K562 (cell line): ENCODE measurements around the gene MICAL2. TPM values are rescaled to one million over a fixed set of nuclear protein-coding genes. Genes with fewer than 3 reads are reported as not detected.

ENCODE experiments used
- ATAC-seq: fragments of 200-7000 bp; cut with Tn5 transposase; 3 replicates; pipeline ENCODE4 v1.9.1; 2020; ENCODE audit warnings: moderate library complexity
- BruUV-seq: library from RNA; stranded (reverse); fragments of 400-500 nt; replicated peaks from 2 replicates; lab custom pipeline; 2021; lab: Mats Ljungman, UMichigan
- CTCF ChIA-PET: fragments of 300-600 bp; formaldehyde crosslinking; extraction: SDS; loops from one replicate; lab custom pipeline; 2021; ENCODE audit warnings: low intra/inter-chr PET ratio; lab: Yijun Ruan, JAX
- POLR2A ChIA-PET: fragments of 300-600, 350-650 bp; sonication (Branson Sonifier 250); formaldehyde crosslinking; extraction: SDS; loops from one replicate; lab custom pipeline; 2021; ENCODE audit warnings: antibody characterized with exemption, inconsistent platforms; lab: Yijun Ruan, JAX
- DNase-seq, 4 experiments: peaks; one replicate each; pipeline versions ENCODE4 v3.0.0 to v3.0.0-alpha.2; 2011 to 2018; ENCODE audit warnings: low spot score in 3 of 4, mixed read lengths in 3 of 4; ENCODE audit errors: extremely low read depth in 1 of 4
- FAIRE-seq: peaks from 2 replicates; lab custom pipeline; 2011; peaks lifted over from hg19 to GRCh38; lab: Jason Lieb, UNC
- H2AFZ ChIP-seq: 2 replicates; pipeline ENCODE4 v1.6.0; 2011; ENCODE audit warnings: low read depth, low read length, control low read depth, inconsistent platforms
- H3K27ac ChIP-seq: fragments of 200-600 bp; 3 replicates; pipeline ENCODE4 v1.8.0; 2011; ENCODE audit warnings: low read depth, mild to moderate bottlenecking, control low read depth, inconsistent platforms, low read length, moderate library complexity, mixed read lengths; ENCODE audit errors: extremely low read depth
- H3K27me3 ChIP-seq, 2 experiments: fragments of 300-600 bp in 1 of 2; 2 replicates in 1 of 2; 3 replicates in 1 of 2; pipeline versions ENCODE4 v1.6.0 to v1.8.0; 2011; ENCODE audit warnings: inconsistent platforms in 2 of 2, low read length in 2 of 2, mild to moderate bottlenecking in 1 of 2, mixed read lengths in 1 of 2, moderate library complexity in 1 of 2; ENCODE audit not compliant: control insufficient read depth in 2 of 2, insufficient read depth in 2 of 2
- H3K36me3 ChIP-seq: fragments of 300-600 bp; 3 replicates; pipeline ENCODE4 v1.8.0; 2011; ENCODE audit warnings: mild to moderate bottlenecking, low read length, inconsistent platforms; ENCODE audit not compliant: control insufficient read depth, insufficient read depth
- H3K4me1 ChIP-seq, 2 experiments: fragments of 200-600 bp in 1 of 2; replicated peaks in 1 of 2; 2 replicates in 1 of 2; 3 replicates in 1 of 2; pipeline versions ENCODE4 v1.5.1 to v1.8.0; 2011; ENCODE audit warnings: inconsistent platforms in 2 of 2, low read length in 2 of 2, mild to moderate bottlenecking in 1 of 2, mixed read lengths in 1 of 2, moderate library complexity in 1 of 2; ENCODE audit not compliant: control insufficient read depth in 2 of 2, insufficient read depth in 2 of 2
- H3K4me2 ChIP-seq: 2 replicates; pipeline ENCODE4 v1.6.1; 2011; ENCODE audit warnings: low read length, control low read depth, inconsistent platforms, mixed read lengths; ENCODE audit not compliant: insufficient read depth
- H3K4me3 ChIP-seq: fragments of 200-600 bp; sonication (generic), shearing (Covaris generic); 2 replicates; pipeline ENCODE4 v1.5.1; 2016; ENCODE audit warnings: control low read depth, inconsistent platforms
- H3K79me2 ChIP-seq: fragments of 200-600 bp; 3 replicates; pipeline ENCODE4 v1.8.0; 2011; ENCODE audit warnings: low read length, inconsistent platforms; ENCODE audit not compliant: control insufficient read depth, insufficient read depth
- H3K9ac ChIP-seq, 2 experiments: 2 replicates each; pipeline versions ENCODE4 v1.6.0 to v1.6.1; 2011; ENCODE audit warnings: low read depth in 2 of 2, low read length in 2 of 2, control low read depth in 1 of 2, inconsistent platforms in 1 of 2, mild to moderate bottlenecking in 1 of 2, mixed read lengths in 1 of 2; ENCODE audit not compliant: insufficient read depth in 1 of 2
- H3K9me1 ChIP-seq: one replicate; pipeline ENCODE4 v1.6.0; 2011; ENCODE audit warnings: inconsistent platforms, mild to moderate bottlenecking, low read length, moderate library complexity; ENCODE audit not compliant: control insufficient read depth, insufficient read depth
- H3K9me3 ChIP-seq: replicated peaks from 2 replicates; pipeline ENCODE4 v1.5.1; 2011; ENCODE audit warnings: low read depth, low read length, inconsistent platforms; ENCODE audit not compliant: control insufficient read depth, insufficient read depth
- H4K20me1 ChIP-seq: replicated peaks from 2 replicates; pipeline ENCODE4 v1.6.1; 2011; ENCODE audit warnings: low read length, inconsistent platforms, mixed read lengths; ENCODE audit not compliant: control insufficient read depth, insufficient read depth
- BRF2 ChIP-seq: IDR thresholded peaks from 3 replicates; pipeline ENCODE4 v1.6.1; 2011; ENCODE audit warnings: borderline replicate concordance, mild to moderate bottlenecking; ENCODE audit not compliant: insufficient read length, insufficient read depth
- CTCFL ChIP-seq: IDR thresholded peaks from 2 replicates; pipeline ENCODE4 v1.6.1; 2011; ENCODE audit warnings: borderline replicate concordance, low read depth, mild to moderate bottlenecking, moderate library complexity, low read length; ENCODE audit not compliant: insufficient read depth, poor library complexity, severe bottlenecking
- MBD1 ChIP-seq: fragments of 250-450 bp; sonication (Bioruptor Pico); IDR thresholded peaks from 2 replicates; pipeline ENCODE4 v1.8.0; 2022; ENCODE audit warnings: inconsistent platforms
- RBFOX2 ChIP-seq: fragments of 200-400 bp; formaldehyde crosslinking; IDR thresholded peaks from 2 replicates; pipeline ENCODE4 v1.6.1; 2017; ENCODE audit warnings: low read depth, mild to moderate bottlenecking, low read length, moderate library complexity
- TOE1 ChIP-seq, 2 experiments: fragments of 450-650 bp in 1 of 2; sonication (generic) in 1 of 2; formaldehyde crosslinking in 1 of 2; IDR thresholded peaks; 2 replicates each; pipeline versions ENCODE4 v1.7.1 to v1.8.0; 2016 to 2022; ENCODE audit warnings: borderline replicate concordance in 2 of 2, mild to moderate bottlenecking in 2 of 2, antibody characterized with exemption in 1 of 2, inconsistent platforms in 1 of 2, low read depth in 1 of 2, missing genetic modification reagents in 1 of 2, moderate library complexity in 1 of 2
- ZNF740 ChIP-seq, 3 experiments: fragments of 200-800 bp in 1 of 3; sonication (Bioruptor generic) in 1 of 3; sonication (generic) in 1 of 3; formaldehyde crosslinking in 1 of 3; IDR thresholded peaks; 2 replicates each; pipeline versions ENCODE4 v1.6.1 to v1.8.0; 2016 to 2022; ENCODE audit warnings: mild to moderate bottlenecking in 2 of 3, missing compliant biosample characterization in 2 of 3, missing genetic modification characterization in 2 of 3, missing genetic modification reagents in 1 of 3
- ZNF76 ChIP-seq: fragments of 250-450 bp; sonication (Bioruptor Pico); IDR thresholded peaks from 2 replicates; pipeline ENCODE4 v1.4.0; 2020; ENCODE audit warnings: mild to moderate bottlenecking, moderate library complexity, borderline replicate concordance
- WGBS: fragments of 100-300 bp; shearing (Covaris generic); methylation state at CpG from one replicate; pipeline ENCODE4 v1.1.6; 2016; ENCODE audit warnings: low coverage, mixed read lengths; ENCODE audit not compliant: insufficient coverage; ENCODE audit errors: missing lambda C conversion rate; 5-methylcytosine and 5-hydroxymethylcytosine counted together
- in situ Hi-C: fragments of 300-500 bp; cut with MboI; formaldehyde crosslinking; loops from 4 replicates; pipeline ENCODE4 v1.15.0; 2018; ENCODE audit warnings: inconsistent platforms, mixed read lengths
- intact Hi-C: fragments of 100-400 bp; cut with micrococcal nuclease; formaldehyde crosslinking; loops from 2 replicates; pipeline ENCODE4 v1.14.2; 2022
- polyA plus RNA-seq, 8 experiments: library from polyadenylated mRNA; depleted of rRNA in 4 of 8; stranded (reverse) in 5 of 8; unstranded in 3 of 8; fragments of >200 nt; fragmentation: Nextera tagmentation in 2 of 8; fragmentation: Illumina TruSeq in 1 of 8; extraction: Ambion mirVana in 2 of 8; extraction: Trizol in 1 of 8; gene quantifications; 2 replicates each; pipeline versions ENCODE4 v1.2.1 to v1.2.3, GENCODE V29; 2011 to 2014; ENCODE audit warnings: inconsistent platforms in 1 of 8, missing spikeins in 1 of 8
- total RNA-seq, 7 experiments: library from RNA; depleted of rRNA in 6 of 7; stranded (reverse); fragments of >200 nt in 6 of 7; fragmentation: Illumina TruSeq in 2 of 7; extraction: Trizol in 2 of 7; gene quantifications; 2 replicates each; pipeline versions ENCODE4 v1.2.1 to v1.2.3, GENCODE V29; 2011 to 2021; ENCODE audit warnings: low replicate concordance in 1 of 7
- TF ChIP-seq, protein P1 (sequence below): IDR thresholded peaks from 2 replicates; pipeline ENCODE4 v1.6.1; 2016; ENCODE audit warnings: missing genetic modification characterization, missing compliant biosample characterization

Gene MICAL2
- total and polyA plus RNA-seq, 9 of the 15 experiments (the other 6 are each of a cell fraction or from before 2014, with no cell fraction given): 4.7 to 64.2 (median 33.6) TPM

DNA sequence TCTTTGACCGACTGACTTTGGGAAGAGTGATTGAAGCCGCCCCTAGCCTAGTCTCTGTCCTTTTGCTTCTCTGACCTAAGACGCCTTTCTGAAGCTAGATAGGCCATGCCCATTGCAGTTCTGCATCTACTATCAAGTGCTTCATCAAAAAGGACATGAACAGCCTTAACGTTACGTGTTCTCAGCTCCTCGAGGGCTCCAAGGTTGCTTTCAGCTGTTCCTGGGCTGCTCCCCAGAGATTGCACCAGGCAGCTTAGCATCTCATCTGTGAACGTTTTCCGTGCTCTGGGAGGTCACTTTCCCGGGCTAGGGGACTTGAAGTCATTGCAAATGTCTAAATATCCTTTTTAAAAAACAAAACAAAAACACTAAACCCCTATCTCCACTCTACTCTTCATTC lies 13.9 kb downstream of the MICAL2 start:
- WGBS: 45% methylated on average over 9 of the region's 9 CpGs
- H3K27ac ChIP-seq: peak overlapping the region; percentile 57
- BruUV-seq: no TSS peak
- TF ChIP-seq CTCFL (no peak), ZNF76 (CRISPR knock-in tag) (0 out of 2 replicates have a peak, but pooled peaks have one; percentile 56), MBD1 (CRISPR knock-in tag) (peak; percentile 28), TOE1 (IDR thresholded peaks at IDR 0.05; ENCODE audit: borderline replicate concordance) (no peak), TOE1 (CRISPR knock-in tag; IDR thresholded peaks at IDR 0.05; ENCODE audit: borderline replicate concordance, low read depth) (no peak), RBFOX2 (peak; percentile 28), ZNF740 (CRISPR knock-in tag; IDR thresholded peaks at IDR 0.05) (no peak), ZNF740 (tag; IDR thresholded peaks at IDR 0.05) (peak in 1 of 2 experiments; percentile 66; a peak in 1 of 4 replicates), BRF2 (no peak)
- TF ChIP-seq, protein P1, sequence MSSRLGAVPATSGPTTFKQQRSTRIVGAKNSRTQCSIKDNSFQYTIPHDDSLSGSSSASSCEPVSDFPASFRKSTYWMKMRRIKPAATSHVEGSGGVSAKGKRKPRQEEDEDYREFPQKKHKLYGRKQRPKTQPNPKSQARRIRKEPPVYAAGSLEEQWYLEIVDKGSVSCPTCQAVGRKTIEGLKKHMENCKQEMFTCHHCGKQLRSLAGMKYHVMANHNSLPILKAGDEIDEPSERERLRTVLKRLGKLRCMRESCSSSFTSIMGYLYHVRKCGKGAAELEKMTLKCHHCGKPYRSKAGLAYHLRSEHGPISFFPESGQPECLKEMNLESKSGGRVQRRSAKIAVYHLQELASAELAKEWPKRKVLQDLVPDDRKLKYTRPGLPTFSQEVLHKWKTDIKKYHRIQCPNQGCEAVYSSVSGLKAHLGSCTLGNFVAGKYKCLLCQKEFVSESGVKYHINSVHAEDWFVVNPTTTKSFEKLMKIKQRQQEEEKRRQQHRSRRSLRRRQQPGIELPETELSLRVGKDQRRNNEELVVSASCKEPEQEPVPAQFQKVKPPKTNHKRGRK (tag): 0 out of 2 replicates have a peak, but pooled peaks have one; percentile 12

More for the DNA sequence above, 13.9 kb downstream of the MICAL2 start:
- no peak for FAIRE-seq
- Histone ChIP-seq H4K20me1 (no peaks in the 10 kb centered on the region), H3K4me3 (no peak overlapping the region), H3K9ac (peak overlapping the region; percentile 27 to 33; a peak in 3 of 4 replicates), H3K4me2 (peak overlapping the region; percentile 44), H3K27me3 (no peaks in the 10 kb centered on the region), H3K4me1 (peaks cover 39 to 74% of the 10 kb centered on the region in 2 experiments), H3K9me1 (peaks cover 2% of the 10 kb centered on the region), H3K9me3 (no peaks in the 10 kb centered on the region), H2AFZ (peak overlapping the region; percentile 9; the same call in 1 of the 2 replicates), H3K36me3 (0 out of 3 replicates have a peak, but pooled peaks cover 2% of the 10 kb centered on the region), H3K79me2 (peaks cover 24% of the 10 kb centered on the region; the same call in 2 of the 3 replicates)
- intact Hi-C loops (loop anchor here (2.0 kb wide), 1 partner anchor 76 kb away; no protein-coding TSS in a partner anchor), in situ Hi-C loops (no loop called here)
- no peak for DNase-seq
- ATAC-seq: no peak
- ChIA-PET POLR2A (interaction anchor here (0.6 to 4.3 kb wide), 12 partner anchors 8 to 75 kb away, joined by 3 to 37 read pairs (median 4); partner anchors contain the start of gene MICAL2), CTCF (no interaction called here)
